ENCODE data around the gene B4GALNT3. TPM values are rescaled to one million over a fixed set of nuclear protein-coding genes. Genes with fewer than 3 reads are reported as not detected.
A peak's percentile ranks its signal among the peaks of the same experiment; 100 is the strongest.

Gene B4GALNT3
- total RNA-seq, 1 donor from 2014 or later = 43.4 TPM

- no peaks in the 10 kb centered on the region for H3K36me3 ChIP-seq
- peak overlapping the region; percentile 71 for H3K27ac ChIP-seq (replicated peaks)
- H3K4me3 ChIP-seq = peak overlapping the region; percentile 30
- no peaks in the 10 kb centered on the region for H3K9me3 ChIP-seq (replicated peaks)
- DNase-seq = peak; percentile 40
- intact Hi-C loops (cut with micrococcal nuclease) = no loop called here
- peaks cover 67% of the 10 kb centered on the region for H3K4me1 ChIP-seq
- no peaks in the 10 kb centered on the region for H3K27me3 ChIP-seq (ENCODE audit: low read depth)
- TF ChIP-seq CTCF (IDR thresholded peaks at IDR 0.05; ENCODE audit: borderline replicate concordance) = no peak
Observed at GRCh38 chr12:581321-581720, 121.6 kb downstream of the B4GALNT3 start.

- peaks cover 66% of the 10 kb centered on the region for H3K4me1 ChIP-seq
- no peak for TF ChIP-seq CTCF (IDR thresholded peaks at IDR 0.05; ENCODE audit: borderline replicate concordance)
- H3K27me3 ChIP-seq (ENCODE audit: low read depth) = no peaks in the 10 kb centered on the region
- H3K9me3 ChIP-seq (replicated peaks) = no peaks in the 10 kb centered on the region
- DNase-seq = no peak
- H3K4me3 ChIP-seq = peak overlapping the region; percentile 30
- intact Hi-C loops (cut with micrococcal nuclease) = no loop called here
- no peaks in the 10 kb centered on the region for H3K36me3 ChIP-seq
- H3K27ac ChIP-seq (replicated peaks) = peak overlapping the region; percentile 71
Observed at GRCh38 chr12:581746-582145, 122.0 kb downstream of the B4GALNT3 start.

- Histone ChIP-seq H3K27ac (replicated peaks) (peak overlapping the region; percentile 91), H3K4me3 (peak overlapping the region; percentile 27), H3K9me3 (replicated peaks) (peaks cover under 1% of the 10 kb centered on the region), H3K27me3 (ENCODE audit: low read depth) (no peaks in the 10 kb centered on the region), H3K4me1 (peaks cover 52% of the 10 kb centered on the region), H3K36me3 (no peaks in the 10 kb centered on the region)
- peak; percentile 82 for DNase-seq
- no peak for TF ChIP-seq CTCF (IDR thresholded peaks at IDR 0.05; ENCODE audit: borderline replicate concordance)
- intact Hi-C loops (cut with micrococcal nuclease) = no loop called here
Observed at GRCh38 chr12:583251-583869, 123.6 kb downstream of the B4GALNT3 start.

GRCh38 chr12:585062-586061 is 125.6 kb downstream of the B4GALNT3 start:
- peak overlapping the region; percentile 91 for H3K27ac ChIP-seq (replicated peaks)
- intact Hi-C loops (cut with micrococcal nuclease) = no loop called here
- peaks cover 41% of the 10 kb centered on the region for H3K4me1 ChIP-seq
- no peaks in the 10 kb centered on the region for H3K27me3 ChIP-seq (ENCODE audit: low read depth)
- H3K36me3 ChIP-seq = peaks cover 4% of the 10 kb centered on the region
- H3K9me3 ChIP-seq (replicated peaks) = peaks cover 8% of the 10 kb centered on the region
- no peak for TF ChIP-seq CTCF (IDR thresholded peaks at IDR 0.05; ENCODE audit: borderline replicate concordance)
- DNase-seq = no peak
- no peak overlapping the region for H3K4me3 ChIP-seq

GRCh38 chr12:586318-587071 is 126.8 kb downstream of the B4GALNT3 start:
- no peak for TF ChIP-seq CTCF (IDR thresholded peaks at IDR 0.05; ENCODE audit: borderline replicate concordance)
- Histone ChIP-seq H3K4me3 (no peak overlapping the region), H3K9me3 (replicated peaks) (peaks cover 8% of the 10 kb centered on the region), H3K27me3 (ENCODE audit: low read depth) (no peaks in the 10 kb centered on the region), H3K27ac (replicated peaks) (peak overlapping the region; percentile 44), H3K4me1 (peaks cover 37% of the 10 kb centered on the region), H3K36me3 (peaks cover 4% of the 10 kb centered on the region)
- DNase-seq = no peak
- intact Hi-C loops (cut with micrococcal nuclease) = no loop called here
